Heart left ventricle (tissue), 13 donors: ENCODE measurements around the gene DIS3L2.

Source experiments
- POLR2A ChIP-seq, 2 donors: fragments of 450-650 bp; IDR thresholded peaks; one replicate each; pipeline ENCODE4 v1.6.1; 2017; ENCODE audit warnings: antibody characterized with exemption in 2 of 2, mild to moderate bottlenecking in 2 of 2, moderate library complexity in 2 of 2
- TF ChIP-seq, protein P1 (sequence below), 12 donors: fragments of 200-600 bp; sonication (generic) in 4 of 12; IDR thresholded peaks; one replicate each; pipeline versions ENCODE4 v1.5.0 to v1.8.0; 2018 to 2022; ENCODE audit warnings: antibody characterized with exemption in 12 of 12, mild to moderate bottlenecking in 5 of 12
- donor health status: ischemic (EF 13 %, LVEDD 7.1; RV severe dilation, severe dysfunction).
- donor health status: DM: no; HTN: yes; CAD: no.
- donor health status: DM: no; HTN: no; CAD: no.
- donor health status: ischemic (EF 25% LVEDD 6.9; RV normal size, moderate dysfunction).
- donor health status: ischemic (EF 25% LVEDD 5.7; RV mildly dilated, moderate dysfunction).
- donor health status: ischemic (EF 35%, LVEDD 5.7; RV mildly dilated, moderate dysfunction).
- donor health status: nonischemic (EF 11% LVEDD 7.7; RV severe dilation, severe dysfunction).
- donor health status: DM: yes; HTN: yes; CAD: no.
- donor health status: PGD.
- donor health status: ischemic (EF 29% LVEDD 5.4; RV normal size, mild dysfunction).
- donor health status: nonischemic (EF 23%, LVEDD 6.1; RV moderate dilation, normal function).

DNA sequence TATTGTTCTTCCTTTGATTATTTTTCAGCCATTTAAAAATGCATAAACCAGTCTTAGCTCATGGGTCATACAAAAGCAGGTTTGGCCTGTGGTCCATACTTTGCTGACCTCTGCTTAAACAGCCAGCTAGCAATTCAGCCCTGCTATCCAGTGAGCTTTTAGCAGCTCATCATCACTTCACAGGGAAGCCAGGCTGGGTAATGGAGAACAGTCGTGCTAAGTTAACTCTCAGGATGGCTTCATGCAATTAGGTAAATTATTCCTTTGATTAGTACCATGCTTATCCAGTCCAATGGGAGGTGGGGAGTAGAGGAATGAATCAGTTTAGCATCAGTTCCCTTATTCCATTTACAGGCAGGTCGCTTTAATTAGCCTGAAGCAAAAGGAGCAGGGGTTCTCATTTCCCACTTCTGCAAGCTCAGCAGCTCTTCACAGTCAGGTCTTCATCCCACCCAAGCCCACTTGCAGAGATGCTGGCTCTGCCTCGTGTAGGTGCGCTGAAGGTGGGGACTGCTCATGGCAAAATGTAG, 307.2 kb downstream of the DIS3L2 start:
- TF ChIP-seq, protein P1, sequence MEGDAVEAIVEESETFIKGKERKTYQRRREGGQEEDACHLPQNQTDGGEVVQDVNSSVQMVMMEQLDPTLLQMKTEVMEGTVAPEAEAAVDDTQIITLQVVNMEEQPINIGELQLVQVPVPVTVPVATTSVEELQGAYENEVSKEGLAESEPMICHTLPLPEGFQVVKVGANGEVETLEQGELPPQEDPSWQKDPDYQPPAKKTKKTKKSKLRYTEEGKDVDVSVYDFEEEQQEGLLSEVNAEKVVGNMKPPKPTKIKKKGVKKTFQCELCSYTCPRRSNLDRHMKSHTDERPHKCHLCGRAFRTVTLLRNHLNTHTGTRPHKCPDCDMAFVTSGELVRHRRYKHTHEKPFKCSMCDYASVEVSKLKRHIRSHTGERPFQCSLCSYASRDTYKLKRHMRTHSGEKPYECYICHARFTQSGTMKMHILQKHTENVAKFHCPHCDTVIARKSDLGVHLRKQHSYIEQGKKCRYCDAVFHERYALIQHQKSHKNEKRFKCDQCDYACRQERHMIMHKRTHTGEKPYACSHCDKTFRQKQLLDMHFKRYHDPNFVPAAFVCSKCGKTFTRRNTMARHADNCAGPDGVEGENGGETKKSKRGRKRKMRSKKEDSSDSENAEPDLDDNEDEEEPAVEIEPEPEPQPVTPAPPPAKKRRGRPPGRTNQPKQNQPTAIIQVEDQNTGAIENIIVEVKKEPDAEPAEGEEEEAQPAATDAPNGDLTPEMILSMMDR (IDR thresholded peaks at IDR 0.05): no peak
- TF ChIP-seq POLR2A (IDR thresholded peaks at IDR 0.05): no peak
